Esophagus muscularis mucosa (tissue), 4 donors: ENCODE measurements around the gene PRXL2B.

ENCODE experiments used
- EP300 ChIP-seq: sonication (generic); formaldehyde crosslinking; IDR thresholded peaks from one replicate; pipeline ENCODE4 v1.6.1; 2017; ENCODE audit warnings: antibody characterized with exemption
- POLR2A ChIP-seq: fragments of 450-650 bp; IDR thresholded peaks from one replicate; pipeline ENCODE4 v1.6.1; 2017; ENCODE audit warnings: antibody characterized with exemption, moderate library complexity, mild to moderate bottlenecking, low read depth
- TF ChIP-seq, protein P1 (sequence below), 3 experiments: fragments of 200-600 bp in 2 of 3; fragments of 450-650 bp in 1 of 3; sonication (generic) in 2 of 3; IDR thresholded peaks; one replicate each; pipeline ENCODE4 v1.5.1; 2017 to 2019; ENCODE audit warnings: antibody characterized with exemption in 3 of 3, mild to moderate bottlenecking in 2 of 3, moderate library complexity in 1 of 3

DNA sequence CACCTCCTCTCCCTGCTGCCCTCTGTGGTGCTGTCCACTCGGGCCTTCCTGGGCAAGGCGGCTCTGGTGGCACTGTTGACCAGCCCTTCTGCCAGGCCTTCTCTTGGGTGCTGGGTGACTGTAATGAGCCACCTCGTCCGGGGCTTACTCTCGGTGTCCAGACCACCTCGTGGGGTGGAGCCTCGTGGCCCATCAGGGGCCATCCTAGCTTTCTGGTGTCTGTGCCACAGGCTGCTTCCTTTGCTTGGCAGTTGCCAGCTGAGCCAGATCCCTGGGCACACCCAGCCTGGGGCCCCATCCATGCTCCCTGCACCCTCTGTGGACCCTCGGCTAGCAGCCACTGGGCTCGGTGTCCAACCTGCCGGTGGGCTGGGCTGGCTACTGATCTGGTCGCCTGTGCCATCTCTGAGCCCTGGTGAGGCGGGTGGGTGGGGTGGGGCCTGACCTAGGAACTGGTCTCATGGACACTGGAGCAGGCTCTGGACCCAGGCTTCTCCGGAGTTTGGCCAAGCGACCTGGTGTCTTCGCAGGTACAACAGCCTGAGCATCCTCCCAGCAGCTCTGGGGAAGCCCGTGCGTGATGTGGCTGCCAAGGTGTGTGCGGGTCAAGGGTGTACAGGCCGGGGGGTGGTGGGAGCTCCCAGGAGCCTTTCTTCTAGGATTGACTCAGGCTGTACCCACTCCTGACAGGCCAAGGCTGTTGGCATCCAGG is 1.4 kb downstream of the PRXL2B start:
- TF ChIP-seq, protein P1, sequence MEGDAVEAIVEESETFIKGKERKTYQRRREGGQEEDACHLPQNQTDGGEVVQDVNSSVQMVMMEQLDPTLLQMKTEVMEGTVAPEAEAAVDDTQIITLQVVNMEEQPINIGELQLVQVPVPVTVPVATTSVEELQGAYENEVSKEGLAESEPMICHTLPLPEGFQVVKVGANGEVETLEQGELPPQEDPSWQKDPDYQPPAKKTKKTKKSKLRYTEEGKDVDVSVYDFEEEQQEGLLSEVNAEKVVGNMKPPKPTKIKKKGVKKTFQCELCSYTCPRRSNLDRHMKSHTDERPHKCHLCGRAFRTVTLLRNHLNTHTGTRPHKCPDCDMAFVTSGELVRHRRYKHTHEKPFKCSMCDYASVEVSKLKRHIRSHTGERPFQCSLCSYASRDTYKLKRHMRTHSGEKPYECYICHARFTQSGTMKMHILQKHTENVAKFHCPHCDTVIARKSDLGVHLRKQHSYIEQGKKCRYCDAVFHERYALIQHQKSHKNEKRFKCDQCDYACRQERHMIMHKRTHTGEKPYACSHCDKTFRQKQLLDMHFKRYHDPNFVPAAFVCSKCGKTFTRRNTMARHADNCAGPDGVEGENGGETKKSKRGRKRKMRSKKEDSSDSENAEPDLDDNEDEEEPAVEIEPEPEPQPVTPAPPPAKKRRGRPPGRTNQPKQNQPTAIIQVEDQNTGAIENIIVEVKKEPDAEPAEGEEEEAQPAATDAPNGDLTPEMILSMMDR (IDR thresholded peaks at IDR 0.05): no peak
- TF ChIP-seq EP300 (no peak), POLR2A (no peak)
